ENCODE measurements around the gene GUCD1. TPM values are rescaled to one million over a fixed set of nuclear protein-coding genes. Genes with fewer than 3 reads are reported as not detected.

The GUCD1 gene
- total and polyA plus RNA-seq, 9 of the 15 experiments (the other 6 are each of a cell fraction or from before 2014, with no cell fraction given) = 31.5 to 67.8 (median 50.3) TPM

DNA sequence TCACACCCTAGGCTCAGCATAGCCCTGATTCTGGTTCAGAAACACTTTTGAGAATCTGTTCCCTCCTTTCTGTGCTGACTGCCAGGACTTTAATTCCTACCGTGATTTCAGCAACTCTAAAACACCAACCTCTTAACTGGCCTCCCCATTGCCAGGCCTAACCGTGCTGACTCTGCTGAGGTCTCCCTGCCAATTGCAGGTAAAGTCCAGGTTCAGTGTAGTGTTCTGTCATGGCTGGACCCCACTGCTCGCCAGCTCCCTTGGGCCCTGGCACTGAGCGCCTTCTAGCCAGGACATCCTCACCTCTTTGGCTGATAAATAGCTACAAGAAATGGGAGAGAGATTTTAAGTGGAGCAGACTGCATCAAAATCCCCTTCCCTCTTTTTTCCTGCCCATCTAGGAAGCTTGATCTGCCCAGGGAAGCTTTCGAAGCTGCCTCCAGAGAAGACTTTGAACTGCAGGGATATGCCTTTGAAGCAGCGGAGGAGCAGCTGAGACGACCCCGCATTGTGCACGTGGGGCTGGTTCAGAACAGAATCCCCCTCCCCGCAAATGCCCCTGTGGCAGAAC, 55.1 kb downstream of the GUCD1 start:
- peaks cover 0 to 36% of the 10 kb centered on the region in 2 experiments; a peak in 2 of 5 replicates for H3K27me3 ChIP-seq (ENCODE audit: control insufficient read depth in 2 of 2, insufficient read depth in 2 of 2, low read length in 2 of 2)
- no peaks in the 10 kb centered on the region for H3K9me3 ChIP-seq (replicated peaks; ENCODE audit: control insufficient read depth, insufficient read depth, low read depth, low read length)
- ChIA-PET POLR2A (interaction anchor here (0.6 kb wide), 1 partner anchor 51 kb away, joined by 3 read pairs; no protein-coding TSS in a partner anchor), CTCF (ENCODE audit: low intra/inter-chr PET ratio) (no interaction called here)
- H3K4me2 ChIP-seq (ENCODE audit: insufficient read depth, low read length) = no peak overlapping the region
- ATAC-seq (no peak), DNase-seq (ENCODE audit: extremely low read depth in 1 of 4, low spot score in 3 of 4) (no peak), FAIRE-seq (no peak)
- H2AFZ ChIP-seq (ENCODE audit: low read depth, low read length) = no peak overlapping the region
- in situ Hi-C loops (cut with MboI) = loop anchor here (25.0 kb wide), 1 partner anchor 537 kb away; the partner anchor contains the start of genes DDT, DDTL and GSTT2B
- TF ChIP-seq HEY1 (CRISPR knock-in tag; IDR thresholded peaks at IDR 0.05; ENCODE audit: borderline replicate concordance) = no peak
- H3K79me2 ChIP-seq (ENCODE audit: control insufficient read depth, insufficient read depth, low read length) = no peaks in the 10 kb centered on the region
- H3K27ac ChIP-seq (ENCODE audit: extremely low read depth, low read depth, low read length) = no peak overlapping the region
- no TSS peak for BruUV-seq (replicated peaks)
- no peak overlapping the region for H3K9ac ChIP-seq (ENCODE audit: insufficient read depth in 1 of 2, low read depth in 2 of 2, low read length in 2 of 2)
- intact Hi-C loops (cut with micrococcal nuclease) = loop anchor here (5.0 kb wide), 1 partner anchor 77 kb away; no protein-coding TSS in a partner anchor
- H3K4me1 ChIP-seq (replicated peaks in 1 of 2; ENCODE audit: control insufficient read depth in 2 of 2, insufficient read depth in 2 of 2, low read length in 2 of 2) = peaks cover 0 to 8% of the 10 kb centered on the region in 2 experiments; a peak in 1 of 5 replicates
- no peaks in the 10 kb centered on the region for H3K36me3 ChIP-seq (ENCODE audit: control insufficient read depth, insufficient read depth, low read length)
- WGBS (ENCODE audit: insufficient coverage, low coverage, missing lambda C conversion rate) = 18% methylated on average over 9 of the region's 10 CpGs
- H3K4me3 ChIP-seq = no peak overlapping the region
- no peaks in the 10 kb centered on the region for H3K9me1 ChIP-seq (ENCODE audit: control insufficient read depth, insufficient read depth, low read length)
- no peaks in the 10 kb centered on the region for H4K20me1 ChIP-seq (replicated peaks; ENCODE audit: control insufficient read depth, insufficient read depth, low read length)

DNA sequence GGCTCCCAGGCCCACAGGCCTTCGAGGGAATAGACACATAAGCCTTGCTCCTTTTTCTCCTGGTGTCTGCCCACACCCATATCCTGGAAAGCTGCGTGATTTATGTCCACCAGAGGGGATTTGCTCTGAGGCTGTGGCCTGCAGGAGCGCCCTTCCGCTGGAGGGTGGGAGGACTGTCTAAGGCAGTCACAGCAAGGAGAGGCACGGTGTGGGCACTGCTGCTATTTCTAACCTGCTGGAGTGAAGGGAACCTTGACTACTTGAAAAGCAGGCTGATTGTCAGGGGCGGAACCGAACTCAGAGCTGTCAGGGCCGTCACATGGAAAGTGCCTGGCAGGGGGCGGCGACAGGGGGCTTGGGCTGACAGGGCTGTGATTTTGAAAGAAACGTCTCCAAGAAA, 56.1 kb downstream of the GUCD1 start:
- CTCF ChIA-PET (ENCODE audit: low intra/inter-chr PET ratio) = no interaction called here
- ATAC-seq (no peak), FAIRE-seq (no peak), DNase-seq (ENCODE audit: extremely low read depth in 1 of 4, low spot score in 3 of 4) (no peak)
- 16% methylated on average over 11 of the region's 11 CpGs for WGBS (ENCODE audit: insufficient coverage, low coverage, missing lambda C conversion rate)
- BruUV-seq (replicated peaks) = no TSS peak
- Histone ChIP-seq H3K36me3 (ENCODE audit: control insufficient read depth, insufficient read depth, low read length) (no peaks in the 10 kb centered on the region), H2AFZ (ENCODE audit: low read depth, low read length) (no peak overlapping the region), H4K20me1 (replicated peaks; ENCODE audit: control insufficient read depth, insufficient read depth, low read length) (no peaks in the 10 kb centered on the region), H3K79me2 (ENCODE audit: control insufficient read depth, insufficient read depth, low read length) (no peaks in the 10 kb centered on the region), H3K27ac (ENCODE audit: extremely low read depth, low read depth, low read length) (no peak overlapping the region), H3K27me3 (ENCODE audit: control insufficient read depth in 2 of 2, insufficient read depth in 2 of 2, low read length in 2 of 2) (peaks cover 0 to 45% of the 10 kb centered on the region in 2 experiments; a peak in 3 of 5 replicates), H3K9me1 (ENCODE audit: control insufficient read depth, insufficient read depth, low read length) (no peaks in the 10 kb centered on the region), H3K4me3 (no peak overlapping the region), H3K9me3 (replicated peaks; ENCODE audit: control insufficient read depth, insufficient read depth, low read depth, low read length) (no peaks in the 10 kb centered on the region), H3K4me2 (ENCODE audit: insufficient read depth, low read length) (no peak overlapping the region), H3K9ac (ENCODE audit: insufficient read depth in 1 of 2, low read depth in 2 of 2, low read length in 2 of 2) (peak overlapping the region in 1 of 2 experiments; percentile 35; a peak in 1 of 4 replicates), H3K4me1 (replicated peaks in 1 of 2; ENCODE audit: control insufficient read depth in 2 of 2, insufficient read depth in 2 of 2, low read length in 2 of 2) (peaks cover 0 to 8% of the 10 kb centered on the region in 2 experiments; a peak in 1 of 5 replicates)
- TF ChIP-seq MEIS2 (IDR thresholded peaks at IDR 0.05; ENCODE audit: partially characterized antibody) (peak; percentile 30), MCM5 (IDR thresholded peaks at IDR 0.05; ENCODE audit: low read depth) (no peak), FOXA1 (IDR thresholded peaks at IDR 0.05; ENCODE audit: borderline replicate concordance) (no peak), DIDO1 (tag; IDR thresholded peaks at IDR 0.05; ENCODE audit: low read depth) (no peak)
- in situ Hi-C loops (cut with MboI) = no loop called here
- intact Hi-C loops (cut with micrococcal nuclease) = no loop called here
- POLR2A ChIA-PET = no interaction called here
